Measurements from ENCODE around the gene PLPP4. TPM values are rescaled to one million over a fixed set of nuclear protein-coding genes. Genes with fewer than 3 reads are reported as not detected.

Gene PLPP4
- total RNA-seq, 1 donor from 2014 or later, result not detected

- Mint-ChIP-seq H3K36me3 (no peaks in the 10 kb centered on the region), H3K4me1 (no peaks in the 10 kb centered on the region), H3K4me3 (no peak overlapping the region), H3K27me3 (ENCODE audit: insufficient read depth, low read depth) (peaks cover 2% of the 10 kb centered on the region), H3K27ac (no peak overlapping the region), H3K9me3 (peaks cover 8% of the 10 kb centered on the region)
- Histone ChIP-seq H3K79me2 (ENCODE audit: low read depth) (no peaks in the 10 kb centered on the region), H3K9me3 (ENCODE audit: low read depth) (no peaks in the 10 kb centered on the region), H3F3A (ENCODE audit: low read depth) (no peaks in the 10 kb centered on the region), H3K9ac (no peak overlapping the region), H3K4me3 (no peak overlapping the region), H3K27me3 (no peaks in the 10 kb centered on the region), H3K36me3 (no peaks in the 10 kb centered on the region), H4K20me1 (ENCODE audit: low read depth) (no peaks in the 10 kb centered on the region), H3K4me1 (no peaks in the 10 kb centered on the region), H3K27ac (no peak overlapping the region), H3K4me2 (no peak overlapping the region), H2AFZ (replicated peaks) (no peak overlapping the region)
- DNase-seq (ENCODE audit: low spot score), result no peak
- TF ChIP-seq, protein P1, sequence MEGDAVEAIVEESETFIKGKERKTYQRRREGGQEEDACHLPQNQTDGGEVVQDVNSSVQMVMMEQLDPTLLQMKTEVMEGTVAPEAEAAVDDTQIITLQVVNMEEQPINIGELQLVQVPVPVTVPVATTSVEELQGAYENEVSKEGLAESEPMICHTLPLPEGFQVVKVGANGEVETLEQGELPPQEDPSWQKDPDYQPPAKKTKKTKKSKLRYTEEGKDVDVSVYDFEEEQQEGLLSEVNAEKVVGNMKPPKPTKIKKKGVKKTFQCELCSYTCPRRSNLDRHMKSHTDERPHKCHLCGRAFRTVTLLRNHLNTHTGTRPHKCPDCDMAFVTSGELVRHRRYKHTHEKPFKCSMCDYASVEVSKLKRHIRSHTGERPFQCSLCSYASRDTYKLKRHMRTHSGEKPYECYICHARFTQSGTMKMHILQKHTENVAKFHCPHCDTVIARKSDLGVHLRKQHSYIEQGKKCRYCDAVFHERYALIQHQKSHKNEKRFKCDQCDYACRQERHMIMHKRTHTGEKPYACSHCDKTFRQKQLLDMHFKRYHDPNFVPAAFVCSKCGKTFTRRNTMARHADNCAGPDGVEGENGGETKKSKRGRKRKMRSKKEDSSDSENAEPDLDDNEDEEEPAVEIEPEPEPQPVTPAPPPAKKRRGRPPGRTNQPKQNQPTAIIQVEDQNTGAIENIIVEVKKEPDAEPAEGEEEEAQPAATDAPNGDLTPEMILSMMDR (IDR thresholded peaks at IDR 0.05), result peak; percentile 41
- no peak for TF ChIP-seq EZH2phosphoT487 (IDR thresholded peaks at IDR 0.05)
- no peak for TF ChIP-seq EZH2 (IDR thresholded peaks at IDR 0.05)
Measured at GRCh38 chr10:120480065-120480600, 23.1 kb downstream of the PLPP4 start.

GRCh38 chr10:120480848-120481247 is 23.8 kb downstream of the PLPP4 start:
- Histone ChIP-seq H3K4me3 (no peak overlapping the region), H3K9me3 (ENCODE audit: low read depth) (no peaks in the 10 kb centered on the region), H2AFZ (replicated peaks) (no peak overlapping the region), H3K27me3 (no peaks in the 10 kb centered on the region), H3K36me3 (no peaks in the 10 kb centered on the region), H3K27ac (no peak overlapping the region), H4K20me1 (ENCODE audit: low read depth) (no peaks in the 10 kb centered on the region), H3K4me1 (no peaks in the 10 kb centered on the region), H3K4me2 (no peak overlapping the region), H3K9ac (no peak overlapping the region), H3K79me2 (ENCODE audit: low read depth) (no peaks in the 10 kb centered on the region), H3F3A (ENCODE audit: low read depth) (no peaks in the 10 kb centered on the region)
- Mint-ChIP-seq H3K27ac (no peak overlapping the region), H3K4me1 (no peaks in the 10 kb centered on the region), H3K4me3 (no peak overlapping the region), H3K36me3 (no peaks in the 10 kb centered on the region), H3K9me3 (peaks cover 8% of the 10 kb centered on the region), H3K27me3 (ENCODE audit: insufficient read depth, low read depth) (peaks cover 2% of the 10 kb centered on the region)
- no peak for DNase-seq (ENCODE audit: low spot score)
- TF ChIP-seq, protein P1 (IDR thresholded peaks at IDR 0.05), result no peak
- TF ChIP-seq EZH2 (IDR thresholded peaks at IDR 0.05) (no peak), EZH2phosphoT487 (IDR thresholded peaks at IDR 0.05) (no peak)

DNA sequence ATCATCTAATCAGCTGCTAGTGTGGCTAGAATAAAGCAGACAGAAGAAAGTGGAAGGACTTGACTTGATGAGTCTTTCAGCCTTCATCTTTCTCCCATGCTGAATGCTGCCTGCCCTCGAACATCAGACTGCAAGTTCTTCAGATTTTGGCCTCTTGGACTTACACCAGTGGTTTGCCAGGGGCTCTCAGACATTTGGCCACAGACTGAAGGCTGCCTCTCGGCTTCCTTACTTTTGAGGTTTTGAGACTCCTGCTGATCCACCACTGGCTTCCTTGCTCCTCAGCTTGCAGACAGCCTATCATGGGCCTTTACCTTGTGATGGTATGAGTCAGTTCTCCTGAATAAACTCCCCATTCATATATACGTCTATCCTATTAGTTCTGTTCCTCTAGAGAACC is 26.0 kb downstream of the PLPP4 start:
- Histone ChIP-seq H3K9me3 (ENCODE audit: low read depth) (no peaks in the 10 kb centered on the region), H3K4me2 (no peak overlapping the region), H4K20me1 (ENCODE audit: low read depth) (no peaks in the 10 kb centered on the region), H3F3A (ENCODE audit: low read depth) (no peaks in the 10 kb centered on the region), H3K9ac (no peak overlapping the region), H2AFZ (replicated peaks) (no peak overlapping the region), H3K4me3 (no peak overlapping the region), H3K79me2 (ENCODE audit: low read depth) (no peaks in the 10 kb centered on the region), H3K27ac (no peak overlapping the region), H3K4me1 (no peaks in the 10 kb centered on the region), H3K36me3 (no peaks in the 10 kb centered on the region), H3K27me3 (no peaks in the 10 kb centered on the region)
- no peaks in the 10 kb centered on the region for H3K4me1 Mint-ChIP-seq
- no peaks in the 10 kb centered on the region for H3K36me3 Mint-ChIP-seq
- peaks cover 8% of the 10 kb centered on the region for H3K9me3 Mint-ChIP-seq
- H3K27ac Mint-ChIP-seq, result no peak overlapping the region
- H3K4me3 Mint-ChIP-seq, result no peak overlapping the region
- no peak for DNase-seq (ENCODE audit: low spot score)
- H3K27me3 Mint-ChIP-seq (ENCODE audit: insufficient read depth, low read depth), result peaks cover 4% of the 10 kb centered on the region
- TF ChIP-seq EZH2phosphoT487 (IDR thresholded peaks at IDR 0.05) (no peak), EZH2 (IDR thresholded peaks at IDR 0.05) (no peak)
- TF ChIP-seq, protein P1 (IDR thresholded peaks at IDR 0.05), result no peak
